ENCODE measurements around the gene KCNN3.

KCNN3 gene

GRCh38 chr1:154860156-154860870 is 9.8 kb downstream of the KCNN3 start:
- no peak for DNase-seq

DNA sequence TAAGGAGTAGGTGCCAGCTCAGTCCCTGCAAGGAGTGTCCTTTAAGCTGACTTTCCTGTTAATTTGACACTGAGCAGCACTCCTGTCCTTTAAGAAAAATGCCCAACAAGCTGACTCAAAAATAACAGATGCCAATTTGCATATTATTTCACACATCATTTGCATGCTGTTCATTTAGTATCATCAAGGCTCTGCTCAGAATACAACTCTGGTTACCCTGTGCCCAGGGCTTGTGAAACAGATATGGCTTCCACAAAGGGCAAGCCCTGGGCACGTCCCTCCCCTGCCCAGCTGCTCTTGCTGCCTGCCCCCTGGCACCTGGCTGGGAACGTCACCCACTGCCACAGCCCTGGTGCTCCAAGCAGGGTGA is 10.3 kb downstream of the KCNN3 start:
- DNase-seq, result no peak

DNA sequence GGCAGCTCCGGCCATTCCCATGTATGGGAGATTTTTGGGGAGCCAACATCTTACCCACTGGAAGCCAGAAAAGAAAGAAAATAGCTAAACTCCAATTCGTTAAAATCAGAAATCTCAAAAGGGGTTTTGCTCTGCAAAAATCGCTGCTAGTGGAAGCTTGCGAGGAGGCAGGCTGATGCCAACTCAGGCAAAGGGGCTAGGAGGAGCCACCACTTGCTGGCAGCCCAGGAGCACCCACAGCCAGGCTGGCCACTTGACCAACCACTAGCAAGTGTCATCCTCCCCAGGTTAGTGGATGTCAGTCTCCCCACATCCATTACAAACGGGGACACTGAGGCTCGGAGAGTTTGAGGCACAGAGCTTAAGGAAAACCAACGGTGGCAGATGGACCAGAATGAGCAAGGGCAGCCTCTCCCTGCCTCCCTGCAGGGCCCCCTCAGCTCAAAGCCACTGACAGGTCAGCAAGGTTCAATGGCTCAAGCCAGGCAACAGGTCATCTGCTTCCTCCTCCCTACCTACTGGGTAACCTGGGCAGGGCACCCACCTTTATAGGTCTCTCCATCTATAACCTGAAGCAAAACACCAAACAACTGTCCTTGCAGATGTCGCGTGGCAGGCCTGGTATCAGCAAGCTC is 10.8 kb downstream of the KCNN3 start:
- no peak for DNase-seq

- DNase-seq, result no peak
Measured at GRCh38 chr1:154857441-154858215, 12.5 kb downstream of the KCNN3 start.

DNA sequence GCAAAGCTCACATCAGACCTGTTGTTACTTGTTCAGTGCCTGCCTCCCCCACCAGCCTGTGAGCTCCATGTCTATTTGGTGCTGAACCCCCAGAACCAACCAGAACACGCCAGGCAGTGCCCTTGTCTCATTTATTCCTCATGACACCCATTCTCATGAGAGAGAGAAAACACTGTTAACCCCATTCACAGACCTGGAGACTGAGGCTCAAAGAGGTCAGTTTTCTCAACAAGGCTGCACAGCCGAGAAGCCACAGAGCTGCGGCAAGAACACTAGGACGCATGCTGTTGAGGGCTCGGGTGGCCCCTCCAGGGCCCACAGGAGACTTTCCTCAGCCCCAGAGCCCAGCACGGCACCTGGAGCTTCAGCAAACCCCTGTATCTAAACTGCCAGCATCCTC is 13.1 kb downstream of the KCNN3 start:
- DNase-seq, result no peak

- no peak for DNase-seq
Measured at GRCh38 chr1:154856544-154856943, 13.5 kb downstream of the KCNN3 start.

DNA sequence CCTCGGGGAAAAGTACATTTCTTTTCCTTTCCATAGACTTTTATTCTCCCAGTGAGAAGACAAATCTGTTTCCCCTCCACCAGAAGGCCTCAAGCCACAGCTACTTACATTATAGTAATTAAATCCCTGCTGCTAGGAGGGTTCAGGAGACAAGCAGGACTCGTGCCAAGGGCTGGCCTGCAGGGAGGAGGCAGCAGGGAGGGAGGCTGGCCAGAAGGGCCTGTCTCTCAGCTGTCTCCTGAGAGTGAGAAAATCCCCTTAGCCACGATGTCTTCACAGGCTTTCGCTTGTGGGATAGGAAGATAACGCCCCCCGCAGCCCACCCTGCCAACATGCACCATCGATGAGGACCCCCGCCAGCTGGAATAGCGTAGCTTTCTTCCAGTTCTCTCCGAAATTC is 14.0 kb downstream of the KCNN3 start:
- no peak for DNase-seq

- DNase-seq, result no peak
Measured at GRCh38 chr1:154855186-154855851, 14.8 kb downstream of the KCNN3 start.

GRCh38 chr1:154852845-154853244 is 17.2 kb downstream of the KCNN3 start:
- no peak for DNase-seq

DNA sequence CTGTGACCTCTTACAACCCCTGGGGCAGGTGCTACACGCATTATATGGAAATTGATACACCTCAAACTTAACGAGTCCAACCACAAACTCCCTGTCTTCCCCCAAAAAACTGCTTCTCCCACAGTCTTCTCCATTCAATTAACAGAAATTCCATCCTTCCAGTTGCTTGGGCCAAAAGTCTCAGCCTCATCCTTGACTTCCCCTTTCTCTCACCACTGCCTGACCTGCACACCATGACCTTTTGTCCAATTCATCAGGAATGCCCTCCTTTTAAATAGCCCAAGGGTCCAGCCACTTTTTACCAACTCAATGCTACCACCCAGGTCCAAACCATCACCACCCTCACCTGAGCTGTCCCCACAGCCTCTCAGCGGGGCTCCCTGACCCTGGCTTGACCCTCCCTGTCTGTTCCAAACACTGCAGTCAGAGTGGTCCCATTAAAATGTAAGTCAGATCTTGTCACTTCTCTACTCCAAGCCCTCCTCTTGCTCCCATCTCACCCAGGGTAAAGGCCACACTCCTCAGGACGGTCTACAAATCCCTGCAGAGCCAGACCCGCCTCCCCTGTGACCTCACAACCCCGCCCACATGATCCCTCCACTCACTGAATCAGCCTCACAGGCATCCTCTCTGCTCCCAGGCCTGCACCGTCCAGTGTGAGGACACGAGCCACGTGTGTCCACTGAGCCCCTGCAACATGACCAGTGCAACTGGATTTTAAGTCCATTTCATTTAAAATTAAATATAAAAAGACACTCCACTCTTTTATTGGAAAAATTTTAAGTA is 18.5 kb downstream of the KCNN3 start:
- DNase-seq, result no peak

DNA sequence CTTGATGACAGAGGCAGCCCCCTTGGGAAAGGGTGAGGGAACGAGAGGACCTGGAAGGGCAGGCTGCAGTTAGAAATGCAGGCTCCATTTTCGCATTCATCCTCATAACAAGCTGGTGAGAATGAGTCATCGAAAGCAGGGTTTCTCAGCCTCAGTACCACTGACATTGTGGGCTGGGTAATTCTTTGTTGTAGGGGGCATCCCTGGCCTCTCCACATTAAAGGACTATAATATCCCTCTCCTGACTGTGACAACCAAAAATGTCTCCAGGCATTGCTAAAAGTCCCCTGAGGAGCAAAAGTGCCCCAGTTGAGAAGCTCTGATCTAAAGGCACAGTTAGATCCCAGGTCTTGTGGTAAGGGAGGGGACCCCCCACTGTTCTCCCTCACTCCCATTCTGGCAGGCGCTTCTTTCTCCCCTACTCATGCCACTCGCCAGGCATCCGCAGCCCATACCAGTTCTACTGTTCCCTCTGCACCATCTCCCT is 20.4 kb downstream of the KCNN3 start:
- no peak for DNase-seq

- DNase-seq, result no peak
Measured at GRCh38 chr1:154848983-154849382, 21.1 kb downstream of the KCNN3 start.

DNA sequence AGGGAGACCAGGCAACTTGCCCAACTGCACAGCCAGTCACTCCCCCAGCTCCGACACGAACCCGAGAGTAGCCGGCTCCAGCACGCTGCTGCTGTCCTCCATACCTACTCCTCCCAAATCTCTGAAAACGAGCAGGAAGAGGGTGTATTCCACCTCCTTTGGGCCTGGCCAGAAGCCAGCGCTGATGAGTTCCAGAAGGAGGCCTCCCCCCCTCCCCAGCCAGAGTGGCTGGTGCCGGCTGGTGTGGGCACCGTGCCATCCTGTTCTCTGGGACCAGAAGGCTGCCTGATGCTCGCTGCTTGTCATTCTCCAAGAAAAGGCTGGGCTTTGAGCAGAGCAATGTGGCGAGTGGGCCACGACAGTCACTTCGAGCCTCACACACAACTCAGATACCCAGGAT is 22.2 kb downstream of the KCNN3 start:
- DNase-seq, result no peak

- no peak for DNase-seq
Measured at GRCh38 chr1:154846565-154847442, 23.3 kb downstream of the KCNN3 start.

DNA sequence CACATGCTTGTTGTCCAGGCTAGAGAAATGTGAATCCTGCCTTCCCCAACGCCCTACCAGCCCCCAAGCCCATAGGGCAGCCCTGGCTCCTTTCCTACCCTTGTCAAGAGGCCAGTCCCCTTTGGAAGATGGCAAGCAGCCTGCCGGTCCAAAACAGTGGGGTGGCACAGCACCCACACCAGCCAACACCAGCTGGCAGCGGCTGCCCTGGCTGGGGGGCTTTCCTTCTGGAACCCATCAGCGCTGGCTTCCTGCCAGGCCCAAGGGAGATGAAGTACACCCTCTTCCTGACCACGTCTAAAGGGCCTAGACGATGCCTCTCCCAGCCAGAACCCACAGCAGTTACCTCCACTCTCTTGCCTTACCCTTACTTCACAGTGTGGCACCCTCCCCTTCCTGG is 24.2 kb downstream of the KCNN3 start:
- no peak for DNase-seq

- no peak for DNase-seq
Measured at GRCh38 chr1:154845174-154845573, 24.9 kb downstream of the KCNN3 start.

- DNase-seq, result no peak
Measured at GRCh38 chr1:154844297-154844681, 25.8 kb downstream of the KCNN3 start.

DNA sequence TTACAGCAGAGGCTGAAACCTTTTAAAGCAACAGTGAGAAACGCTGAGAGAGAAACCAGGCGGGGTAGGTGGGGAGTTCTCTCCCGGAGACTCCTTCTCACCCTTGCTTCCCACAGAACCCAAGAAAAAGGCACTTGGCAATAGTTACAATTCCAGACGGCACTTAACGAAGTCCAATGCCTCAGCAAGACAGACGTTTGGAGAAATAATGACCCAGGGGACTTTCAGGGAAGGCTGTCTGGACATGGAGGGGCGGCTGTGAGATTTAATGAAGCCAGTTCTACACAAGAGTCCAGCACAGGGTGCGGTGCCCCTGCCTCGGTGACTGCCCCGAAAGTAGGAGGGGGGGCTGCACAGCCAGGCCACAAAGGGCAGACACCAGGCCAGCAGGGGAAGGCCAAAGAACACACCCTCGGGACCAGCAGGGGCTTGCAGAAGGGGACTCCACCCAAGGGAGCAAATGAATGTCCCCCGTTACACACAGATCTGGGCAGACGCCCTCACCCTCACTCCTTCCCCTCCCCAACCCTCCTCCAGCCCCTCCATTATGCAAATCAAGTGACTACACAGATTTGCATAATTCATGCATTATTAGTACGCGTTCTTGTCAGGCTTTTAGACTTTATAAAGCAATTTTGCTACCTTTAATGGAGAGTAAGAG is 26.3 kb downstream of the KCNN3 start:
- no peak for DNase-seq

GRCh38 chr1:154842635-154843034 is 27.4 kb downstream of the KCNN3 start:
- DNase-seq, result no peak

DNA sequence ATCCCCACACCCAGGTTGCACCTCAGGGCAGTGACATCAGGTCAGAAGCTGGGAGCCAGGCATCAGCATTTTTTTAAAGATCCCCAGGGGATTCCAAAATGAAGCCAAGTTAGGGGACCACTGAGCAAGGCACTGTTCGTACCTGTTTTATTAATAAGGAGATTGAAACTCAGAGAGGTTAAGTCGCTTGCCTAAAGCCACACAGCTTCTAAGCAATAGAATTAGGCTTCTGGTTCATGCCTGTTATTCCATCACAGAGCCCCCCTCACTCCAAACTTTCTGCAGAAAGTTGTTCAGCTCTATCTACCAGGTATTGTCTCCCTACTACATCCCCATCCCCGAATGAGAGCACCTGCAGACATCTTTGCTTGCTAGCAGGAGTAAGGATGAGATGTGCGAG is 28.7 kb downstream of the KCNN3 start:
- DNase-seq, result no peak
